Right kidney (tissue), 1 donor: ENCODE results near the gene BPIFA1.

Source experiments
- DNase-seq: peaks from one replicate; pipeline ENCODE4 v3.0.0-alpha.2; 2016

Gene BPIFA1

GRCh38 chr20:33278700-33279099 is 42.9 kb downstream of the BPIFA1 start:
- no peak for DNase-seq

DNA sequence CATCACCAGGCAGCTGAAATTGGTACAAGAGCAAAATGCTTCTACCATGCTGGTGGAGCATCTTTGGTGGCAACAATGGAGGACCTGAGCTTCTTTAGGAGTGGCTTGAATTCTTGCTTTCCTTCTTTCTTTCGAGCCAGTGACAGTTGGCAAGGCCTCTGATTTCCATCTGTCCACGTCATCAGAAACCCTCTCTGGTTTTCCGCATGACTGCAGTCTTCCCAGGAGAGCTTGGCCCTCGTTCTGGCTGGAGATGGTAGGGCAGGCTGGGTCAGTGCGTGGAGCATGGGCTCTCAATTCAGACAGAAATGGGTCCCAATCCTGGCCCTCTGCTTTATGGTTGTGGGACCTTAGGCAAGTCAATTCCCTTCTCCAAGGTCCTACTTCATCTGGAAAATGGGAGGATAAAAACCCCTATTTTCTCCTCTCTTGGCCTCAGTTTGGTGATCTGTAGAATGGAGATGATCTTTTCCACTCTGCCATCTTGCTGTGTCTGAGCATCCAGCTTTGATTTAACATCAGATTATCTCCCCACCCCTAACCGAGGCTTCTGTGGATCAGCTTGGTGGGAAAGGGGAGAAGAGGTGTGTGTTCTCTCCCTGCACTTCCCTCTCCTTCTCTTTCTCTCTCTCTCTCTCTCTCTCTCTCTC is 43.6 kb downstream of the BPIFA1 start:
- DNase-seq, result no peak

- no peak for DNase-seq
Observed at GRCh38 chr20:33280000-33280680, 44.3 kb downstream of the BPIFA1 start.

DNA sequence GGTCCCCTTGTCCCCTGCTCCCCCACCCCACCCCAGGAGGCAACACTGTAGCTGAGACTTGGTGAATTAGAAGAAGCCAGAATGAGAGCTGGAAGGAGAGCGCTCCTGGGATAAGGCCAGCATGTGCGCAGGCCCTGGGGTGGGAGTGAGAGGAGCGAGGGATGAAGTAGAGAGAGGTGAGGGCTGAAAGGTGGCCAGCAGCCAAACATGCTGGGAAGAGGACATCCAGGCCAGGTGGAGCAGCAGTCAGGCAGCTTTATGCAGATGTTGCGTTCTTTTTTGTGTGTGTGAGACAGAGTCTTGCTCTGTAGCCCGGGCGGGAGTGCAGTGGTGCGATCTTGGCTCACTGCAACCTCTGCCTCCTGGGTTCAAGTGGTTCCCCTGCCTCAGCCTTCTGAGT is 45.0 kb downstream of the BPIFA1 start:
- no peak for DNase-seq

- DNase-seq, result no peak
Observed at GRCh38 chr20:33281550-33282146, 45.9 kb downstream of the BPIFA1 start.

DNA sequence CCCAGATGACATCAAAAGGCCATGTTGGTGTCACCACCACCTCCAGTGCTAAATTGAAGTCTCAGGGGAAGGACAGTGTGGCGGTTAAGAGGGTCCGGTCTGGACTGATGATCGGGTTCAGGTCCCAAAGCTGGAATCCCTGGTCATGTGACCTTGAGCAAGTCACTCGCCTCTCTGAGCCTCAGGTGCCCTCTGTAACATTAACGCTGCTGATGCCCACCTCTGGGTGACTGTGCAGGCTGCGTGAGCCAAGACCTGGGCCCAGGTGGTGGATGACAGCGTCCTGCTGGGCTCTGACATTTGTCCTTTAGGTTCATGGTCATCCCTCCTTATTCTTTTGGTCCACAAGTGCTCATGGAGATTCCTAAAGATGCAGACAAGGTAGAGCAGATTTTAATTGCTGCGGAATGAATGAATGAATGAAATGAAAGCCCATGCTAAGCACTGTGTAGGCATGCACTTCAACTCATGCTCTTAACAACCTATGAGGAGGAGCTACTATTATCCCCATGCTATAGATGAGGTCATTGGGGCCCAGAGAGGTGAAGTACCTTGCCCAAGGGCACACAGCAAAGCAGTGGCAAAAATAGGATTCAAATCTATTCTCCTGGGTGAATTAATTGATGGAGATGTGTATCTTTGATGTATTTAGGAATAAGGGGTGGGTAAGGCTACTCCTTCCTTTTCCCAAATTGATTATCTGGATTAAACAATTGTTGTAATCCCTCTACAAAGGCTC is 46.6 kb downstream of the BPIFA1 start:
- DNase-seq, result no peak

DNA sequence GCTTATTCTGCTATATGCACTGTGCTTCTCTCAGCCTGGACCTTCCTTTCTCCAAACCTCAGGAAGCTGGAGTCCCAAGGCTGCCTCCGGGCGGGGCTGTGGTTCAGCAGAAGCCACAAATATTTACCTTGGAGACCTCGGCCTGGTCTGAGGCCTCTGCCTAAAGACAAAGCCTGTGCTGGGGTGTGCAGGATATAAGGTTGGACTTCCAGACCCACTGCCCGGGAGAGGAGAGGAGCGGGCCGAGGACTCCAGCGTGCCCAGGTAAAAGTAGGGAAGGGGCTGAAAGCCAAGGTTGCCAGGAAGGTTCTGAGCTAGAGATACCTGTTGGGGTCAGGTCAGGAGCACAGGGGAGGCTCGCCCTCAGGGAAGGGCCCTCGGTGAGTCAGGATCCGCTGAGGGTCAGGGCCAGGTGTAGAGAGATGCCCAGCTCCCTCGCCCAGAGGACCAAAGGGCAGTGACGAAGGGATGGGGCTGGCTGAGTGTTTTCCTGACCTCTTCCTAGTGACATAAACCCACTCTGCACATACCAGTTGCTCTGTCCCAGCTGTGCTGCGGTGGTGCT is 47.3 kb downstream of the BPIFA1 start, which contains the start of gene BPIFB1:
Gene BPIFB1, plus strand, starts transcription at position 224 of the 565 bp plus-strand sequence. CDS start 2,860 bp downstream, outside the sequence.
- no peak for DNase-seq

DNA sequence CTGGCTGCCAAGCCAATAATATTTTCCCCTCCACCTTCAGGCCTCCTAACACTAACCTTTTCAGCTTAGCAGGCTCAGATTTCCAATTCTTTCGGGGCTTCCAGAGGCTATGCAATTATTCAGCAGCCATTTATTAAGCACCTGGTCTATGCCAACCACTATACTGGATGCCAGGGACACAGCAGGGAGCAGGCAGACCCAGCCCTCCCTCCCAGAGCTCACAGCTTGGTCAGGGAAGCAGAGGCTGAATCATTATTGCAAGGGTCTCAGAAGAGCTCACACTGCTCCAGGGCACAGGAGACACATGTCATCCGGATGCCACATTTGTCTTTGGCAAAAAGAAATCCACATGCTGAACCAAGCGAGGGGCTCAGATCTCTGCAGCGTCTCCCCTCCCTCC is 48.5 kb downstream of the BPIFA1 start:
- no peak for DNase-seq

- no peak for DNase-seq
Observed at GRCh38 chr20:33284937-33285336, 49.1 kb downstream of the BPIFA1 start.

- DNase-seq, result no peak
Observed at GRCh38 chr20:33285861-33286495, 50.2 kb downstream of the BPIFA1 start.

- no peak for DNase-seq
Observed at GRCh38 chr20:33287884-33288283, 52.1 kb downstream of the BPIFA1 start.

- no peak for DNase-seq
Observed at GRCh38 chr20:33290852-33291251, 55.1 kb downstream of the BPIFA1 start.

DNA sequence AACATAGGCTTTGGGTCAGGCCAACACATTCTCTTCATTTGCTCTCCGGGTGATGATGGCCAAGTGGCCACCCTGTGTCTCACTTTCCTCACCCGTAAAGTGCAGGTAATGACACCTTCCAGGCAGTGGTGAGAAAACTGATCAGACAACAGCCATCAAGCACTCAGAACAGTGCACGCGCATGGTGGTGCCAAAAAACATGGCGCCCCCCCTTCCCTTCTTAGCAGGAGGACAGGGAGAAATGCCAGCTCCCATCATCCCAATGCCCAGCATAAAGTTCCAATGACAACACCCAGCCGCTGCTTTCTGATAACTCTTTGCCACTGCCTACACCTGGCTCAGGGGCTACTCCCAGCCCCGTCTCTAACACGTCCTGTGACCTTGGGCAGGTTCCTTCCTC is 55.6 kb downstream of the BPIFA1 start:
- no peak for DNase-seq

DNA sequence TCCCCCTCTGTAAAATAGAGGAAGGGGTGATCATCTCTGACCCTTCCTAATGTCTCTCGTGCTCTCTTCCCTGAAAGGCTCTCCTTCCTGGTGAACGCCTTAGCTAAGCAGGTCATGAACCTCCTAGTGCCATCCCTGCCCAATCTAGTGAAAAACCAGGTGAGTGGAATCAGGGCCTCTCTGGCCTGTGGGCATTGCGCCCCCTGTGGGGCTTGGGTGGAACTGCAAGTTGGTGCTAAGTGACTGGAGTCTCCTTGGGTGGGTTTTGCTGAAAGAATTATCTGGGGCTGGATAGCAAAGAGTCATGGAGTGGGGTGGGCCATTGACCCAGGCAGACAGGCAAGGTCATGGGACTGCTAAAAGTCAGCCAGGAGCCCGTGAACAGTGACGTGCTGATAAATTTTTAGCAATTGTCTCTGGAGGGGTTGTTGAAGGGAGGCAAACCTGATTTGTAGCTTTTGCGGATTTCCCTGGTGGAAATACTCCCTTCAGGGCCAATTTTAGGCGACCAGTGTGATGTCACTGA is 56.1 kb downstream of the BPIFA1 start:
- no peak for DNase-seq
